HG02840 (cell line): ENCODE measurements around the gene OR9A2.
"Not testable (repeated sequence)": the region's sequence is repeated elsewhere in the genome, so short reads cannot be mapped to it uniquely, and the experiment has no call there.

Experiments used
- ATAC-seq: cut with Tn5 transposase; IDR thresholded peaks from one replicate; pipeline ENCODE4 v1.9.1; 2021; ENCODE audit warnings: mild to moderate bottlenecking, moderate library complexity, moderate number of reproducible peaks; ENCODE audit not compliant: unreplicated experiment, low FRiP score

Gene OR9A2

GRCh38 chr7:142978402-142978801 is 48.5 kb downstream of the OR9A2 start:
- ATAC-seq = not testable (repeated sequence)
